ENCODE results near the gene DCAF7. TPM values are rescaled to one million over a fixed set of nuclear protein-coding genes. Genes with fewer than 3 reads are reported as not detected.

DCAF7 gene
- polyA plus RNA-seq, 1 of the 3 experiments (the other 2 are of a cell fraction), result 63.5 TPM

DNA sequence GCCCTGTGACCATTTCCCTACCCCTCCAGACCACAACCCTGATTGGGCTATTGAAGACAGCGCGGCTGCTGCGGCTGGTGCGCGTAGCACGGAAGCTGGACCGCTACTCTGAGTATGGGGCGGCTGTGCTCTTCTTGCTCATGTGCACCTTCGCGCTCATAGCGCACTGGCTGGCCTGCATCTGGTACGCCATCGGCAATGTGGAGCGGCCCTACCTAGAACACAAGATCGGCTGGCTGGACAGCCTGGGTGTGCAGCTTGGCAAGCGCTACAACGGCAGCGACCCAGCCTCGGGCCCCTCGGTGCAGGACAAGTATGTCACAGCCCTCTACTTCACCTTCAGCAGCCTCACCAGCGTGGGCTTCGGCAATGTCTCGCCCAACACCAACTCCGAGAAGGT is 14.6 kb upstream of the DCAF7 start:
- Histone ChIP-seq H4K20me1 (ENCODE audit: insufficient read depth) (no peaks in the 10 kb centered on the region), H3K9me3 (no peaks in the 10 kb centered on the region), H3K9me2 (no peaks in the 10 kb centered on the region), H3K27me3 (ENCODE audit: insufficient read depth) (peaks cover 17% of the 10 kb centered on the region; the same call in 1 of the 2 replicates), H3K36me3 (replicated peaks in 1 of 2; ENCODE audit: control insufficient read depth in 1 of 2, insufficient read depth in 2 of 2, low read length in 1 of 2) (no peaks in the 10 kb centered on the region), H3K79me2 (ENCODE audit: insufficient read depth) (no peaks in the 10 kb centered on the region), H2AFZ (ENCODE audit: low read depth) (no peak overlapping the region), H3K4me1 (ENCODE audit: control insufficient read depth in 1 of 2, insufficient read depth in 2 of 2, low read depth in 1 of 2, low read length in 1 of 2) (peaks cover 0 to 17% of the 10 kb centered on the region in 2 experiments; a peak in 1 of 4 replicates), H3K4me2 (no peak overlapping the region), H3K9ac (no peak overlapping the region), H3K27ac (ENCODE audit: low read depth in 2 of 2, low read length in 1 of 2) (no peak overlapping the region), H3K4me3 (ENCODE audit: low read depth in 2 of 2, low read length in 1 of 2) (no peak overlapping the region), H3F3A (replicated peaks; ENCODE audit: insufficient read depth) (no peaks in the 10 kb centered on the region)
- ChIA-PET CTCF (interaction anchor here (1.2 kb wide), 1 partner anchor 9 kb away, joined by 3 read pairs; no protein-coding TSS in a partner anchor), POLR2A (no interaction called here)
- TF ChIP-seq TEAD4 (IDR thresholded peaks at IDR 0.05; ENCODE audit: borderline replicate concordance, insufficient read depth) (no peak), GATA2 (CRISPR knock-in tag; IDR thresholded peaks at IDR 0.05) (no peak), RCOR1 (IDR thresholded peaks at IDR 0.05; ENCODE audit: low read length) (no peak), YY1 (IDR thresholded peaks at IDR 0.05; ENCODE audit: low read depth) (no peak), GABPA (IDR thresholded peaks at IDR 0.05; ENCODE audit: low read depth) (no peak), JUND (IDR thresholded peaks at IDR 0.05) (no peak), FOSL2 (IDR thresholded peaks at IDR 0.05; ENCODE audit: borderline replicate concordance, low read depth) (no peak)
- 95% methylated on average over 23 of the region's 24 CpGs for WGBS (ENCODE audit: low lambda C conversion rate)
- no peak for DNase-seq

DNA sequence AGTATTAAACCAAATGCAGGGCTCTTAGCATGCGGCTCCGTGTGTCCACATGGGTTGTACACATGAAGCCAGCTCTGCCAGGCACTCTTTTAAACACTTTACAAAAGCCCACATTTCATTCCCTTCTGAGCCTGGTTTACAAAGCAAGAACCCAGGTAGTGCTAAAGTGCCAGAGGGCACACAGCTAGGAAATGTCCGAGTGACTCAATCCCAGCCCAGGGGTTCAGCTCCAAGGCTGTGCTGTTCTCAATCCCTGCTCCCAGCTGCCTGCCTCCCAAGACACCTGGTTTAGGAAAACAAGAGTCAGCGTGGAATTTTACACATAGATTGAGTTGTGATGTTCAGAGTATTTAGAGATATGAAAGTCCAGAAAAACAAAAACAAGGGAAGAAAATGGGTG is 13.3 kb upstream of the DCAF7 start:
- WGBS (ENCODE audit: low lambda C conversion rate), result 82% methylated on average over 4 of the region's 4 CpGs
- Histone ChIP-seq H3K4me3 (ENCODE audit: low read depth in 2 of 2, low read length in 1 of 2) (no peak overlapping the region), H4K20me1 (ENCODE audit: insufficient read depth) (no peaks in the 10 kb centered on the region), H3K79me2 (ENCODE audit: insufficient read depth) (no peaks in the 10 kb centered on the region), H3K27ac (ENCODE audit: low read depth in 2 of 2, low read length in 1 of 2) (no peak overlapping the region), H3K9me3 (no peaks in the 10 kb centered on the region), H3K27me3 (ENCODE audit: insufficient read depth) (peaks cover 17% of the 10 kb centered on the region; the same call in 1 of the 2 replicates), H3F3A (replicated peaks; ENCODE audit: insufficient read depth) (no peaks in the 10 kb centered on the region), H3K36me3 (replicated peaks in 1 of 2; ENCODE audit: control insufficient read depth in 1 of 2, insufficient read depth in 2 of 2, low read length in 1 of 2) (no peaks in the 10 kb centered on the region), H3K4me2 (no peak overlapping the region), H2AFZ (ENCODE audit: low read depth) (no peak overlapping the region), H3K4me1 (ENCODE audit: control insufficient read depth in 1 of 2, insufficient read depth in 2 of 2, low read depth in 1 of 2, low read length in 1 of 2) (peaks cover 0 to 9% of the 10 kb centered on the region in 2 experiments; a peak in 1 of 4 replicates), H3K9me2 (no peaks in the 10 kb centered on the region), H3K9ac (no peak overlapping the region)
- no peak for TF ChIP-seq RFX5 (IDR thresholded peaks at IDR 0.05; ENCODE audit: low read length)
- no peak for TF ChIP-seq EZH2phosphoT487 (IDR thresholded peaks at IDR 0.05; ENCODE audit: borderline replicate concordance, low read depth)
- no peak for TF ChIP-seq POLR2AphosphoS5 (IDR thresholded peaks at IDR 0.05; ENCODE audit: low read depth, low read length)
- TF ChIP-seq FOXM1 (IDR thresholded peaks at IDR 0.05; ENCODE audit: low read depth), result no peak
- TF ChIP-seq FOSL2 (IDR thresholded peaks at IDR 0.05; ENCODE audit: borderline replicate concordance, low read depth), result no peak
- TF ChIP-seq, protein P1, sequence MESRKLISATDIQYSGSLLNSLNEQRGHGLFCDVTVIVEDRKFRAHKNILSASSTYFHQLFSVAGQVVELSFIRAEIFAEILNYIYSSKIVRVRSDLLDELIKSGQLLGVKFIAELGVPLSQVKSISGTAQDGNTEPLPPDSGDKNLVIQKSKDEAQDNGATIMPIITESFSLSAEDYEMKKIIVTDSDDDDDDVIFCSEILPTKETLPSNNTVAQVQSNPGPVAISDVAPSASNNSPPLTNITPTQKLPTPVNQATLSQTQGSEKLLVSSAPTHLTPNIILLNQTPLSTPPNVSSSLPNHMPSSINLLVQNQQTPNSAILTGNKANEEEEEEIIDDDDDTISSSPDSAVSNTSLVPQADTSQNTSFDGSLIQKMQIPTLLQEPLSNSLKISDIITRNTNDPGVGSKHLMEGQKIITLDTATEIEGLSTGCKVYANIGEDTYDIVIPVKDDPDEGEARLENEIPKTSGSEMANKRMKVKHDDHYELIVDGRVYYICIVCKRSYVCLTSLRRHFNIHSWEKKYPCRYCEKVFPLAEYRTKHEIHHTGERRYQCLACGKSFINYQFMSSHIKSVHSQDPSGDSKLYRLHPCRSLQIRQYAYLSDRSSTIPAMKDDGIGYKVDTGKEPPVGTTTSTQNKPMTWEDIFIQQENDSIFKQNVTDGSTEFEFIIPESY (IDR thresholded peaks at IDR 0.05; ENCODE audit: borderline replicate concordance, low read depth), result no peak
- TF ChIP-seq, protein P2, sequence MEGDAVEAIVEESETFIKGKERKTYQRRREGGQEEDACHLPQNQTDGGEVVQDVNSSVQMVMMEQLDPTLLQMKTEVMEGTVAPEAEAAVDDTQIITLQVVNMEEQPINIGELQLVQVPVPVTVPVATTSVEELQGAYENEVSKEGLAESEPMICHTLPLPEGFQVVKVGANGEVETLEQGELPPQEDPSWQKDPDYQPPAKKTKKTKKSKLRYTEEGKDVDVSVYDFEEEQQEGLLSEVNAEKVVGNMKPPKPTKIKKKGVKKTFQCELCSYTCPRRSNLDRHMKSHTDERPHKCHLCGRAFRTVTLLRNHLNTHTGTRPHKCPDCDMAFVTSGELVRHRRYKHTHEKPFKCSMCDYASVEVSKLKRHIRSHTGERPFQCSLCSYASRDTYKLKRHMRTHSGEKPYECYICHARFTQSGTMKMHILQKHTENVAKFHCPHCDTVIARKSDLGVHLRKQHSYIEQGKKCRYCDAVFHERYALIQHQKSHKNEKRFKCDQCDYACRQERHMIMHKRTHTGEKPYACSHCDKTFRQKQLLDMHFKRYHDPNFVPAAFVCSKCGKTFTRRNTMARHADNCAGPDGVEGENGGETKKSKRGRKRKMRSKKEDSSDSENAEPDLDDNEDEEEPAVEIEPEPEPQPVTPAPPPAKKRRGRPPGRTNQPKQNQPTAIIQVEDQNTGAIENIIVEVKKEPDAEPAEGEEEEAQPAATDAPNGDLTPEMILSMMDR (IDR thresholded peaks at IDR 0.05), result no peak
- TF ChIP-seq, protein P3, sequence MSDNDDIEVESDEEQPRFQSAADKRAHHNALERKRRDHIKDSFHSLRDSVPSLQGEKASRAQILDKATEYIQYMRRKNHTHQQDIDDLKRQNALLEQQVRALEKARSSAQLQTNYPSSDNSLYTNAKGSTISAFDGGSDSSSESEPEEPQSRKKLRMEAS (IDR thresholded peaks at IDR 0.05; ENCODE audit: low read depth), result no peak
- TF ChIP-seq, protein P4, sequence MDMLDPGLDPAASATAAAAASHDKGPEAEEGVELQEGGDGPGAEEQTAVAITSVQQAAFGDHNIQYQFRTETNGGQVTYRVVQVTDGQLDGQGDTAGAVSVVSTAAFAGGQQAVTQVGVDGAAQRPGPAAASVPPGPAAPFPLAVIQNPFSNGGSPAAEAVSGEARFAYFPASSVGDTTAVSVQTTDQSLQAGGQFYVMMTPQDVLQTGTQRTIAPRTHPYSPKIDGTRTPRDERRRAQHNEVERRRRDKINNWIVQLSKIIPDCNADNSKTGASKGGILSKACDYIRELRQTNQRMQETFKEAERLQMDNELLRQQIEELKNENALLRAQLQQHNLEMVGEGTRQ (IDR thresholded peaks at IDR 0.05; ENCODE audit: borderline replicate concordance, low read depth, low read length), result no peak
- TF ChIP-seq, protein P5, sequence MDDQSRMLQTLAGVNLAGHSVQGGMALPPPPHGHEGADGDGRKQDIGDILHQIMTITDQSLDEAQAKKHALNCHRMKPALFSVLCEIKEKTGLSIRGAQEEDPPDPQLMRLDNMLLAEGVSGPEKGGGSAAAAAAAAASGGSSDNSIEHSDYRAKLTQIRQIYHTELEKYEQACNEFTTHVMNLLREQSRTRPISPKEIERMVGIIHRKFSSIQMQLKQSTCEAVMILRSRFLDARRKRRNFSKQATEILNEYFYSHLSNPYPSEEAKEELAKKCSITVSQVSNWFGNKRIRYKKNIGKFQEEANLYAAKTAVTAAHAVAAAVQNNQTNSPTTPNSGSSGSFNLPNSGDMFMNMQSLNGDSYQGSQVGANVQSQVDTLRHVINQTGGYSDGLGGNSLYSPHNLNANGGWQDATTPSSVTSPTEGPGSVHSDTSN (IDR thresholded peaks at IDR 0.05), result no peak
- TF ChIP-seq EP300 (IDR thresholded peaks at IDR 0.05; ENCODE audit: borderline replicate concordance in 1 of 2, low read depth in 1 of 2, low read length in 1 of 2), result no peak
- ChIA-PET CTCF (interaction anchor here (0.9 to 1.6 kb wide), 3 partner anchors 13 to 111 kb away, joined by 3 to 7 read pairs (median 4); no protein-coding TSS in a partner anchor), POLR2A (interaction anchor here (1.4 kb wide), 1 partner anchor 96 kb away, joined by 4 read pairs; no protein-coding TSS in a partner anchor)
- peak; percentile 54 for DNase-seq

All from SK-N-SH (cell line).